Tibial nerve (tissue), 4 donors: ENCODE results near the gene CAPG.

Source experiments
- CTCF ChIP-seq, 5 experiments: fragments of 200-600 bp in 3 of 5; fragments of 450-650 bp in 2 of 5; sonication (generic) in 3 of 5; IDR thresholded peaks; one replicate each; pipeline ENCODE4 v1.5.1; 2016 to 2019; ENCODE audit warnings: antibody characterized with exemption in 5 of 5, mild to moderate bottlenecking in 3 of 5, moderate library complexity in 2 of 5
- EP300 ChIP-seq, 2 donors: sonication (generic); formaldehyde crosslinking; IDR thresholded peaks; one replicate each; pipeline ENCODE4 v1.6.1; 2017; ENCODE audit warnings: antibody characterized with exemption in 2 of 2, mild to moderate bottlenecking in 1 of 2

GRCh38 chr2:85447222-85447585, 37.0 kb upstream of the CAPG start:
- TF ChIP-seq EP300 (IDR thresholded peaks at IDR 0.05) (no peak), CTCF (IDR thresholded peaks at IDR 0.05) (no peak)
